SU-DHL-6 (cell line): ENCODE measurements around the gene ADGRG2.

Experiments
- H2AFZ ChIP-seq: fragments of 200-600 bp; sonication (generic); 2 replicates; pipeline ENCODE4 v1.6.1; 2014; ENCODE audit warnings: low read depth, mild to moderate bottlenecking, moderate library complexity, mixed read lengths, antibody characterized with exemption, low read length; ENCODE audit not compliant: severe bottlenecking
- H3F3A ChIP-seq: fragments of 200-600 bp; shearing (Covaris generic); 2 replicates; pipeline ENCODE4 v1.6.0; 2016; ENCODE audit warnings: antibody characterized with exemption, mild to moderate bottlenecking; ENCODE audit not compliant: insufficient read depth
- H3K27ac ChIP-seq: fragments of 200-600 bp; sonication (generic); 2 replicates; pipeline ENCODE4 v1.5.1; 2016; ENCODE audit warnings: low read depth, mild to moderate bottlenecking, low read length, moderate library complexity, mixed read lengths
- H3K27me3 ChIP-seq: fragments of 200-600 bp; sonication (generic), shearing (Covaris generic); 2 replicates; pipeline ENCODE4 v1.6.0; 2014; ENCODE audit warnings: mild to moderate bottlenecking, low read length
- H3K36me3 ChIP-seq: fragments of 200-600 bp; sonication (generic); 2 replicates; pipeline ENCODE4 v1.6.1; 2014; ENCODE audit warnings: mild to moderate bottlenecking, low read length, mixed read lengths
- H3K4me2 ChIP-seq: fragments of 300-600, 200-600 bp; shearing (Covaris generic), sonication (generic); 2 replicates; pipeline ENCODE4 v1.6.0; 2014; ENCODE audit warnings: low read length, low read depth, mild to moderate bottlenecking; ENCODE audit not compliant: poor library complexity, severe bottlenecking
- H3K4me3 ChIP-seq: fragments of 200-600 bp; sonication (generic); 2 replicates; pipeline ENCODE4 v1.5.1; 2014; ENCODE audit warnings: antibody characterized with exemption, low read length, mild to moderate bottlenecking, mixed read lengths; ENCODE audit not compliant: insufficient read depth, poor library complexity, severe bottlenecking
- H3K79me2 ChIP-seq: fragments of 200-600 bp; sonication (generic); 2 replicates; pipeline ENCODE4 v1.6.1; 2014; ENCODE audit warnings: mild to moderate bottlenecking, low read length, moderate library complexity; ENCODE audit not compliant: insufficient read depth
- H3K9ac ChIP-seq: fragments of 200-600 bp; sonication (generic); 2 replicates; pipeline ENCODE4 v1.7.0; 2014; ENCODE audit warnings: mild to moderate bottlenecking, low read length
- H3K9me2 ChIP-seq: fragments of 200-600 bp; sonication (generic); replicated peaks from 2 replicates; pipeline ENCODE4 v1.6.1; 2014; ENCODE audit warnings: low read length; ENCODE audit not compliant: insufficient read depth
- H3K9me3 ChIP-seq: fragments of 200-600 bp; sonication (generic); 2 replicates; pipeline ENCODE4 v1.6.1; 2014; ENCODE audit warnings: low read length, mixed read lengths; ENCODE audit not compliant: insufficient read depth
- H4K20me1 ChIP-seq: fragments of 200-600 bp; sonication (generic); 2 replicates; pipeline ENCODE4 v1.6.1; 2014; ENCODE audit warnings: low read depth, mild to moderate bottlenecking, antibody characterized with exemption, low read length, moderate library complexity, mixed read lengths
- EZH2phosphoT487 ChIP-seq: fragments of 200-600 bp; sonication (generic), shearing (Covaris generic); conservative IDR thresholded peaks from 2 replicates; pipeline ENCODE4 v1.6.1; 2018; ENCODE audit warnings: mild to moderate bottlenecking, antibody characterized with exemption, low read length, moderate library complexity, mixed read lengths
- TF ChIP-seq, protein P1 (sequence below): fragments of 200-600 bp; sonication (generic); IDR thresholded peaks from one replicate; pipeline ENCODE4 v1.5.1; 2017; ENCODE audit warnings: antibody characterized with exemption, mild to moderate bottlenecking, low read length, moderate library complexity; ENCODE audit not compliant: insufficient read depth, poor library complexity, severe bottlenecking

The ADGRG2 gene

GRCh38 chrX:19063030-19063429 lies 59.2 kb downstream of the ADGRG2 start:
- H3K79me2 ChIP-seq, result no peaks in the 10 kb centered on the region
- H3K4me3 ChIP-seq, result no peak overlapping the region
- H3K9me2 ChIP-seq, result no peaks in the 10 kb centered on the region
- no peak overlapping the region for H2AFZ ChIP-seq
- TF ChIP-seq, protein P1, sequence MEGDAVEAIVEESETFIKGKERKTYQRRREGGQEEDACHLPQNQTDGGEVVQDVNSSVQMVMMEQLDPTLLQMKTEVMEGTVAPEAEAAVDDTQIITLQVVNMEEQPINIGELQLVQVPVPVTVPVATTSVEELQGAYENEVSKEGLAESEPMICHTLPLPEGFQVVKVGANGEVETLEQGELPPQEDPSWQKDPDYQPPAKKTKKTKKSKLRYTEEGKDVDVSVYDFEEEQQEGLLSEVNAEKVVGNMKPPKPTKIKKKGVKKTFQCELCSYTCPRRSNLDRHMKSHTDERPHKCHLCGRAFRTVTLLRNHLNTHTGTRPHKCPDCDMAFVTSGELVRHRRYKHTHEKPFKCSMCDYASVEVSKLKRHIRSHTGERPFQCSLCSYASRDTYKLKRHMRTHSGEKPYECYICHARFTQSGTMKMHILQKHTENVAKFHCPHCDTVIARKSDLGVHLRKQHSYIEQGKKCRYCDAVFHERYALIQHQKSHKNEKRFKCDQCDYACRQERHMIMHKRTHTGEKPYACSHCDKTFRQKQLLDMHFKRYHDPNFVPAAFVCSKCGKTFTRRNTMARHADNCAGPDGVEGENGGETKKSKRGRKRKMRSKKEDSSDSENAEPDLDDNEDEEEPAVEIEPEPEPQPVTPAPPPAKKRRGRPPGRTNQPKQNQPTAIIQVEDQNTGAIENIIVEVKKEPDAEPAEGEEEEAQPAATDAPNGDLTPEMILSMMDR, result no peak
- no peak for TF ChIP-seq EZH2phosphoT487
- no peaks in the 10 kb centered on the region for H3K36me3 ChIP-seq
- no peaks in the 10 kb centered on the region for H3F3A ChIP-seq
- no peak overlapping the region for H3K27ac ChIP-seq
- no peak overlapping the region for H3K9ac ChIP-seq
- H4K20me1 ChIP-seq, result no peaks in the 10 kb centered on the region
- H3K9me3 ChIP-seq, result no peaks in the 10 kb centered on the region
- no peaks in the 10 kb centered on the region for H3K27me3 ChIP-seq
- no peak overlapping the region for H3K4me2 ChIP-seq

DNA sequence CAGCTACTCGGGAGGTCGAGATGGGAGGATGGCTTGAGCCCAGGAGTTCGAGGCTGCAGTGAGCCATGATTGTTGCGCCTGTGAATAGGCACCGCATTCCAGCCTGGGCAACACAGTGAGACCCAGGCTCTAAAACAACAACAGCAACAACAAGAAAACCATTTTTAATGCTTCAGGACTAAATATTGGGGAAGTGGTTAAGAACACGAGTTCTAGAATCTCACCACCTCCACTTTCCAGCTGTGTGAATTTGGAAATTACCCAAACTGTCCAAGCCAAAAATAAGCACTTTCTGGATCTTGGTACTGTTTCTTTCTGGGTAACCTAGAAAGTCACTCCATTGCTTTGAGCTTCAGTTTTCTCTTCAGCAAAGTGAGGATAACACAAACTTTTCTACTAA lies 63.2 kb downstream of the ADGRG2 start:
- H3K36me3 ChIP-seq, result no peaks in the 10 kb centered on the region
- no peak overlapping the region for H3K4me2 ChIP-seq
- TF ChIP-seq, protein P1, result no peak
- TF ChIP-seq EZH2phosphoT487, result no peak
- no peaks in the 10 kb centered on the region for H3K9me3 ChIP-seq
- no peak overlapping the region for H3K27ac ChIP-seq
- no peaks in the 10 kb centered on the region for H3K27me3 ChIP-seq
- H3K79me2 ChIP-seq, result no peaks in the 10 kb centered on the region
- H2AFZ ChIP-seq, result no peak overlapping the region
- H3K9me2 ChIP-seq, result no peaks in the 10 kb centered on the region
- no peaks in the 10 kb centered on the region for H4K20me1 ChIP-seq
- H3F3A ChIP-seq, result no peaks in the 10 kb centered on the region
- no peak overlapping the region for H3K4me3 ChIP-seq
- H3K9ac ChIP-seq, result no peak overlapping the region

GRCh38 chrX:19057856-19058255 lies 64.4 kb downstream of the ADGRG2 start:
- Histone ChIP-seq H3K27me3 (no peaks in the 10 kb centered on the region), H2AFZ (no peak overlapping the region), H3K36me3 (no peaks in the 10 kb centered on the region), H3K4me2 (no peak overlapping the region), H4K20me1 (no peaks in the 10 kb centered on the region), H3K9me2 (no peaks in the 10 kb centered on the region), H3K9ac (no peak overlapping the region), H3K9me3 (no peaks in the 10 kb centered on the region), H3F3A (no peaks in the 10 kb centered on the region), H3K27ac (no peak overlapping the region), H3K79me2 (no peaks in the 10 kb centered on the region), H3K4me3 (no peak overlapping the region)
- TF ChIP-seq, protein P1, result no peak
- no peak for TF ChIP-seq EZH2phosphoT487

- no peak overlapping the region for H3K9ac ChIP-seq
- no peaks in the 10 kb centered on the region for H3K27me3 ChIP-seq
- no peak overlapping the region for H3K27ac ChIP-seq
- H3K9me2 ChIP-seq, result no peaks in the 10 kb centered on the region
- no peak overlapping the region for H2AFZ ChIP-seq
- H3K4me2 ChIP-seq, result no peak overlapping the region
- no peaks in the 10 kb centered on the region for H3F3A ChIP-seq
- no peaks in the 10 kb centered on the region for H4K20me1 ChIP-seq
- H3K4me3 ChIP-seq, result no peak overlapping the region
- TF ChIP-seq EZH2phosphoT487, result no peak
- TF ChIP-seq, protein P1, result no peak
- no peaks in the 10 kb centered on the region for H3K9me3 ChIP-seq
- H3K79me2 ChIP-seq, result no peaks in the 10 kb centered on the region
- no peaks in the 10 kb centered on the region for H3K36me3 ChIP-seq
Observed at GRCh38 chrX:19049110-19049509, 73.2 kb downstream of the ADGRG2 start.
